ENCODE data around the gene ARID1B.

ARID1B gene

GRCh38 chr6:157001716-157002115 lies 224.5 kb downstream of the ARID1B start:
- H3K4me3 ChIP-seq (ENCODE audit: low read depth in 1 of 2, low read length in 1 of 2) = no peak overlapping the region
- H3K27me3 ChIP-seq = no peaks in the 10 kb centered on the region
- no peak overlapping the region for H3K27ac ChIP-seq
- no peaks in the 10 kb centered on the region for H3K36me3 ChIP-seq
- H3K4me1 ChIP-seq (ENCODE audit: control insufficient read depth in 1 of 2, insufficient read depth in 1 of 2, low read depth in 1 of 2, low read length in 1 of 2) = no peaks in the 10 kb centered on the region
- TF ChIP-seq CTCF (IDR thresholded peaks at IDR 0.05) = no peak
- no peaks in the 10 kb centered on the region for H3K9me3 ChIP-seq

DNA sequence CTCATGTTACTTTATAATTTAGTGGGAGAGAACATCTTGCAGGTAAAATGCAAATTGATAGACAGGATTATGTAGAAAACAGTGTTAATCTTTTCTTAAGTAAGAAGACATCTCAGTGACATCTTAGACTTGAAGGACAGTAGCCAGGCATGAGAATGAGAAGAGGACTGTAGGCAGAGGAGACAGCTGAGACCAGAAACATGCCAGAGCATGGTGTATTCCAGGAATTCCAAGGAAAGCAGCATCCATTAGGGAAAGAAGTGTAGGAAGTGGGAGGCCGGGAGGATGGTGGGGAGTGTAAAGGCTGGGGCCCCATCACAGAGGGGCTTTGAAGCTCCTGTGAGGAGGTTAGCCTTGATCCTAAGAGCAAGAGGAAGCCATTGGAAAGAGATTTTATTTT lies 225.6 kb downstream of the ARID1B start:
- Histone ChIP-seq H3K27me3 (no peaks in the 10 kb centered on the region), H3K27ac (no peak overlapping the region), H3K36me3 (no peaks in the 10 kb centered on the region), H3K4me1 (ENCODE audit: control insufficient read depth in 1 of 2, insufficient read depth in 1 of 2, low read depth in 1 of 2, low read length in 1 of 2) (no peaks in the 10 kb centered on the region), H3K9me3 (no peaks in the 10 kb centered on the region), H3K4me3 (ENCODE audit: low read depth in 1 of 2, low read length in 1 of 2) (no peak overlapping the region)
- TF ChIP-seq CTCF (IDR thresholded peaks at IDR 0.05) = no peak

DNA sequence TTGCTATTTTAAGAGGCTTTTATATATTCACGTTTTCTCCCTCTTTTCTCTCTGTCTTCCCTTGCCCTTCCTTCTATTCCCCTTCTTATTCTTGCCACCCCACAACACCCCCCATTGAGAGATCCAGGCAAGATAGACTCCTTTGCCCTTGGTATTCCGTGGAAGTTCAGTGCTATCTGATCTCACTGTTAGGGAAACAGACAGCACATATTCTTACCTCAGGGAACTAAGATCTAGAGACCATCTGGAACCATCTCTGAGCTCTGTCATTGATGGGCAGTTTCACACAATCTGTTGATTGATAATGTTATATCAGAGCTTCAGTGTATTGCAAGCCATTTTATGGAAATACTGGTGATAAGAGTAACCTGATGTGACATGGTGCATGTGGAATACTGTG lies 228.8 kb downstream of the ARID1B start:
- TF ChIP-seq CTCF (IDR thresholded peaks at IDR 0.05) = no peak

GRCh38 chr6:157008568-157008967 lies 231.4 kb downstream of the ARID1B start:
- H3K9me3 ChIP-seq = no peaks in the 10 kb centered on the region
- H3K27ac ChIP-seq = no peak overlapping the region
- no peak overlapping the region for H3K4me3 ChIP-seq (ENCODE audit: low read depth in 1 of 2, low read length in 1 of 2)
- no peak for TF ChIP-seq CTCF (IDR thresholded peaks at IDR 0.05)
- H3K27me3 ChIP-seq = no peaks in the 10 kb centered on the region
- no peaks in the 10 kb centered on the region for H3K36me3 ChIP-seq
- H3K4me1 ChIP-seq (ENCODE audit: control insufficient read depth in 1 of 2, insufficient read depth in 1 of 2, low read depth in 1 of 2, low read length in 1 of 2) = peaks cover 0 to 5% of the 10 kb centered on the region in 2 experiments

More for the DNA sequence above, 228.8 kb downstream of the ARID1B start:
- no peaks in the 10 kb centered on the region for H3K9me3 ChIP-seq
- no peak overlapping the region for H3K27ac ChIP-seq
- H3K27me3 ChIP-seq = no peaks in the 10 kb centered on the region
- no peaks in the 10 kb centered on the region for H3K36me3 ChIP-seq
- no peak overlapping the region for H3K4me3 ChIP-seq (ENCODE audit: low read depth in 1 of 2, low read length in 1 of 2)
- peaks cover 0 to 5% of the 10 kb centered on the region in 2 experiments for H3K4me1 ChIP-seq (ENCODE audit: control insufficient read depth in 1 of 2, insufficient read depth in 1 of 2, low read depth in 1 of 2, low read length in 1 of 2)

GRCh38 chr6:157012355-157012754 lies 235.2 kb downstream of the ARID1B start:
- H3K27me3 ChIP-seq = no peaks in the 10 kb centered on the region
- peaks cover 0 to 5% of the 10 kb centered on the region in 2 experiments for H3K4me1 ChIP-seq (ENCODE audit: control insufficient read depth in 1 of 2, insufficient read depth in 1 of 2, low read depth in 1 of 2, low read length in 1 of 2)
- no peak for TF ChIP-seq CTCF (IDR thresholded peaks at IDR 0.05)

More at GRCh38 chr6:157012355-157012754, 235.2 kb downstream of the ARID1B start:
- no peak overlapping the region for H3K27ac ChIP-seq
- no peak overlapping the region for H3K4me3 ChIP-seq (ENCODE audit: low read depth in 1 of 2, low read length in 1 of 2)
- H3K36me3 ChIP-seq = no peaks in the 10 kb centered on the region
- H3K9me3 ChIP-seq = no peaks in the 10 kb centered on the region

Measured in neutrophil (primary cell).